Measurements from ENCODE around the gene NOD2.
A peak's percentile ranks its signal among the peaks of the same experiment; 100 is the strongest.

The NOD2 gene

GRCh38 chr16:50778284-50779163, 85.1 kb downstream of the NOD2 start:
- H3K9me3 ChIP-seq (ENCODE audit: control insufficient read depth, low read length), result no peaks in the 10 kb centered on the region
- peaks cover 10% of the 10 kb centered on the region for H3K4me1 ChIP-seq (ENCODE audit: control insufficient read depth, insufficient read depth, low read length, poor library complexity, severe bottlenecking)
- H3K36me3 ChIP-seq (ENCODE audit: control insufficient read depth, insufficient read depth, low read length), result peaks cover 51% of the 10 kb centered on the region
- no peak for DNase-seq
- no peak overlapping the region for H3K4me3 ChIP-seq (ENCODE audit: insufficient read depth, low read depth, low read length, poor library complexity, severe bottlenecking)
- H3K27me3 ChIP-seq (replicated peaks; ENCODE audit: control insufficient read depth, insufficient read depth, low read length, poor library complexity, severe bottlenecking), result no peaks in the 10 kb centered on the region
- peak overlapping the region; percentile 27 for H3K27ac ChIP-seq (ENCODE audit: insufficient read depth, low read length, poor library complexity, severe bottlenecking)

- Histone ChIP-seq H3K27ac (ENCODE audit: insufficient read depth, low read length, poor library complexity, severe bottlenecking) (peak overlapping the region; percentile 41), H3K4me1 (ENCODE audit: control insufficient read depth, insufficient read depth, low read length, poor library complexity, severe bottlenecking) (peaks cover 10% of the 10 kb centered on the region), H3K4me3 (ENCODE audit: insufficient read depth, low read depth, low read length, poor library complexity, severe bottlenecking) (no peak overlapping the region), H3K9me3 (ENCODE audit: control insufficient read depth, low read length) (no peaks in the 10 kb centered on the region), H3K27me3 (replicated peaks; ENCODE audit: control insufficient read depth, insufficient read depth, low read length, poor library complexity, severe bottlenecking) (no peaks in the 10 kb centered on the region), H3K36me3 (ENCODE audit: control insufficient read depth, insufficient read depth, low read length) (peaks cover 61% of the 10 kb centered on the region)
- DNase-seq, result peak in 1 of 3 donors; percentile 15
Observed at GRCh38 chr16:50781043-50781442, 87.6 kb downstream of the NOD2 start.

- peaks cover 10% of the 10 kb centered on the region for H3K4me1 ChIP-seq (ENCODE audit: control insufficient read depth, insufficient read depth, low read length, poor library complexity, severe bottlenecking)
- H3K4me3 ChIP-seq (ENCODE audit: insufficient read depth, low read depth, low read length, poor library complexity, severe bottlenecking), result peak overlapping the region; percentile 12
- H3K9me3 ChIP-seq (ENCODE audit: control insufficient read depth, low read length), result no peaks in the 10 kb centered on the region
- H3K36me3 ChIP-seq (ENCODE audit: control insufficient read depth, insufficient read depth, low read length), result peaks cover 66% of the 10 kb centered on the region
- peak overlapping the region; percentile 41 for H3K27ac ChIP-seq (ENCODE audit: insufficient read depth, low read length, poor library complexity, severe bottlenecking)
- DNase-seq, result no peak
- H3K27me3 ChIP-seq (replicated peaks; ENCODE audit: control insufficient read depth, insufficient read depth, low read length, poor library complexity, severe bottlenecking), result no peaks in the 10 kb centered on the region
Observed at GRCh38 chr16:50781518-50781917, 88.1 kb downstream of the NOD2 start.
